H1 (cell line): ENCODE measurements around the gene AK2. TPM values are rescaled to one million over a fixed set of nuclear protein-coding genes. Genes with fewer than 3 reads are reported as not detected.

Experiments
- CTBP2 ChIP-seq: IDR thresholded peaks from 2 replicates; pipeline ENCODE4 v1.7.0; 2011; ENCODE audit warnings: borderline replicate concordance, mild to moderate bottlenecking, moderate library complexity, mixed read lengths, low read length; ENCODE audit not compliant: insufficient read depth, insufficient read length
- FOSL1 ChIP-seq: IDR thresholded peaks from 2 replicates; pipeline ENCODE4 v1.6.1; 2011; ENCODE audit warnings: mild to moderate bottlenecking, low read depth, low read length, moderate library complexity; ENCODE audit not compliant: insufficient read depth
- MAX ChIP-seq: IDR thresholded peaks from 2 replicates; pipeline ENCODE4 v1.6.1; 2012; ENCODE audit warnings: inconsistent platforms
- YY1 ChIP-seq: IDR thresholded peaks from 2 replicates; pipeline ENCODE4 v1.6.1; 2011; ENCODE audit warnings: low read depth, mild to moderate bottlenecking, low read length
- polyA plus RNA-seq, 7 experiments: library from polyadenylated mRNA; depleted of rRNA in 3 of 7; stranded (reverse) in 5 of 7; unstranded in 2 of 7; fragments of >200 nt in 5 of 7; fragments of 200-250 nt in 2 of 7; gene quantifications; 1 replicate in 5 of 7; 2 replicates in 1 of 7; 4 replicates in 1 of 7; pipeline versions ENCODE4 v1.2.1 to v1.2.3, GENCODE V29; 2011 to 2013; ENCODE audit warnings: missing spikeins in 2 of 7, mixed read lengths in 2 of 7
- total RNA-seq: library from RNA; stranded (reverse); fragmentation: NEBNext Ultra II Directional; extraction: Animal tissue kit (Norgen Biotek cat#: 25700); gene quantifications from 2 replicates; pipeline ENCODE4 v1.2.1, GENCODE V29; 2021

The AK2 gene
- total and polyA plus RNA-seq, 2 of the 8 experiments (the other 6 are each of a cell fraction or from before 2014, with no cell fraction given): 92.3 to 137 TPM

- TF ChIP-seq FOSL1 (no peak), YY1 (no peak), MAX (no peak), CTBP2 (no peak)
Measured at GRCh38 chr1:33003657-33004056, 33.0 kb downstream of the AK2 start (continued).
